Measurements from ENCODE around the gene ADGRG1. TPM values are rescaled to one million over a fixed set of nuclear protein-coding genes. Genes with fewer than 3 reads are reported as not detected.
A peak's percentile ranks its signal among the peaks of the same experiment; 100 is the strongest.

The ADGRG1 gene
- total and polyA plus RNA-seq, 12 donors, result 11.1 to 46.3 (median 19.0) TPM

GRCh38 chr16:57589374-57589773 lies 39.1 kb upstream of the ADGRG1 start:
- ATAC-seq, result no peak
- intact Hi-C loops (cut with DNase I), result loop anchor here in 2 of 10 donors (10.0 kb wide), 5 partner anchors 135 to 415 kb away; partner anchors contain the start of genes USB1 (in 1 of the 2) and ZNF319 (in 1 of the 2)
- Histone ChIP-seq H3K4me3 (no peak overlapping the region), H3K9me3 (no peaks in the 10 kb centered on the region), H3K4me1 (peaks cover 0 to 33% (median 4%) of the 10 kb centered on the region in 9 donors), H3K27ac (no peak overlapping the region), H3K27me3 (peaks cover 0 to 6% (median 0%) of the 10 kb centered on the region in 7 donors), H3K36me3 (no peaks in the 10 kb centered on the region)
- no peak for TF ChIP-seq CTCF (IDR thresholded peaks at IDR 0.05)
- DNase-seq, result no peak
- WGBS, 2 donors, result 92 to 94% methylated on average over 7 of the region's 7 CpGs

- 26 to 30% methylated on average over 8 of the region's 8 CpGs for WGBS, 2 donors
- peaks cover 0 to 5% (median 0%) of the 10 kb centered on the region in 11 donors for H3K9me3 ChIP-seq
- H3K36me3 ChIP-seq, result no peaks in the 10 kb centered on the region
- intact Hi-C loops (cut with DNase I), result loop anchor here (1.0 to 10.0 kb wide), 6 partner anchors 57 to 274 kb away; no protein-coding TSS in a partner anchor
- peaks cover 0 to 6% (median 0%) of the 10 kb centered on the region in 7 donors for H3K27me3 ChIP-seq
- ATAC-seq (peak in 5 of 8 donors; percentile 6 to 45 (median 25)), DNase-seq (no peak)
- no peak for TF ChIP-seq CTCF (IDR thresholded peaks at IDR 0.05)
- H3K27ac ChIP-seq, result peak overlapping the region in 1 of 10 donors; percentile 53
- peaks cover 0 to 33% (median 4%) of the 10 kb centered on the region in 9 donors for H3K4me1 ChIP-seq
- H3K4me3 ChIP-seq, result no peak overlapping the region
Measured at GRCh38 chr16:57590654-57591085, 37.8 kb upstream of the ADGRG1 start.

DNA sequence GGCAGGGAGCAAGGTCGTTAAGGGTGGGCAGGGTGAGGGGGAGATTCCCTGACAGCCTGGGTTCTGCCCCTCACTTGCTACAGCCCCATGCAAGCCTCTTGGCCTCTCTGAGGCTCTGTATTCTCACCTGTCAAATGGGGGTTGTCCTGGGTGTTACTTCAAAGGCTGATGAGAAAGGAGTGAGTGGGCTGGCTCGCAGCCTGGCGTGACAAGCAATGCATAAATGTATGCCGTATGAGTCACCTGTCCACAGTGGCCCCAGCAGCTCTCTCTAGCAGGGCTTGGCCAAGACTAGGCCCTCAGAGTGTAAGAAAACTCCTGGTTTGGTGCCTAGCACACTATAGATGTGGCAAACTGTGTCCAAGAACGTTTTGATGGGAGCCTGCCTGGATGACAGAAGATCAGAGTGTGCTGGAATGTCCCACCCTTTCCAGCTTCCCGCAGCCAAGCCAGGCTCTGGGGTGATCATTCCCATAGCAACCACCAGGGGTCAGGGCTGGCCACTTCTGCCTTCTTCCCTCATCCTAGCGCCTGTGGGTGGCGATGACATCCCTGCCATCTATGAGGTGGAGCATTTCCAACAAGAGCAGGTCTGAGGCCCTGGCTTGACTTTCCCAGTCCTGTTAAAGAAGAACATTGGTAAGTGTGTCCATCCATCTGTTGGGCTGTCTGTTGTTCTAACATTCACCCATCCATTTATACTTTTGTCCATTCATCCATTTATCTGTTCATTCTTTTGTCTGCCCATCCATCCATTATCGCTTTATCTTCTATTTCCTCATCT lies 37.2 kb upstream of the ADGRG1 start:
- Histone ChIP-seq H3K27me3 (peaks cover 0 to 4% (median 0%) of the 10 kb centered on the region in 7 donors), H3K36me3 (no peaks in the 10 kb centered on the region), H3K4me1 (peaks cover 0 to 33% (median 4%) of the 10 kb centered on the region in 9 donors), H3K9me3 (peaks cover 0 to 11% (median 0%) of the 10 kb centered on the region in 11 donors), H3K27ac (peak overlapping the region in 1 of 10 donors; percentile 53), H3K4me3 (no peak overlapping the region)
- ATAC-seq (peak; percentile 86 to 95 (median 92)), DNase-seq (peak; percentile 65 to 74)
- peak; percentile 80 to 95 (median 91) for TF ChIP-seq CTCF (IDR thresholded peaks at IDR 0.05)
- WGBS, 2 donors, result 24 to 26% methylated on average over 9 of the region's 9 CpGs
- intact Hi-C loops (cut with DNase I), result loop anchor here (1.0 to 10.0 kb wide), 6 partner anchors 56 to 274 kb away; no protein-coding TSS in a partner anchor

GRCh38 chr16:57591870-57592485 lies 36.5 kb upstream of the ADGRG1 start:
- intact Hi-C loops (cut with DNase I), result loop anchor here (1.0 to 10.0 kb wide), 6 partner anchors 55 to 273 kb away; no protein-coding TSS in a partner anchor
- WGBS, 2 donors, result 75 to 76% methylated on average over 7 of the region's 7 CpGs
- no peak for TF ChIP-seq CTCF (IDR thresholded peaks at IDR 0.05)
- H3K36me3 ChIP-seq, result no peaks in the 10 kb centered on the region
- peak overlapping the region in 1 of 10 donors; percentile 59 for H3K27ac ChIP-seq
- H3K27me3 ChIP-seq, result no peaks in the 10 kb centered on the region
- no peak overlapping the region for H3K4me3 ChIP-seq
- peaks cover 0 to 33% (median 4%) of the 10 kb centered on the region in 9 donors for H3K4me1 ChIP-seq
- ATAC-seq (no peak), DNase-seq (no peak)
- peaks cover 0 to 18% (median 5%) of the 10 kb centered on the region in 11 donors for H3K9me3 ChIP-seq
